SK-N-SH treated with all-trans-retinoic acid at 6 μM for 48 hours (cell line): ENCODE data around the gene PLSCR4.
"Not testable (repeated sequence)": the region's sequence is repeated elsewhere in the genome, so short reads cannot be mapped to it uniquely, and the experiment has no call there.

Source experiments
- ATAC-seq: fragments of 200-7000 bp; cut with Tn5 transposase; 3 replicates; pipeline ENCODE4 v1.9.1; 2020; ENCODE audit warnings: mild to moderate bottlenecking, moderate library complexity
- ARNTL ChIP-seq: fragments of 450-650 bp; formaldehyde crosslinking; IDR thresholded peaks from 2 replicates; pipeline ENCODE4 v1.5.0; 2020; ENCODE audit warnings: low read depth, mild to moderate bottlenecking, moderate library complexity, borderline replicate concordance
- BACH2 ChIP-seq: fragments of 250-450 bp; sonication (Bioruptor Pico); IDR thresholded peaks from 2 replicates; pipeline ENCODE4 v1.9.0; 2021; ENCODE audit warnings: mild to moderate bottlenecking, borderline replicate concordance
- CSDC2 ChIP-seq: fragments of 250-450 bp; sonication (Bioruptor Pico); IDR thresholded peaks from 2 replicates; pipeline ENCODE4 v1.5.0; 2020; ENCODE audit warnings: mild to moderate bottlenecking, moderate library complexity
- ESRRG ChIP-seq: fragments of 250-450 bp; sonication (Bioruptor Pico); IDR thresholded peaks from 2 replicates; pipeline ENCODE4 v1.6.1; 2021; ENCODE audit warnings: mild to moderate bottlenecking
- GLIS3 ChIP-seq: fragments of 250-450 bp; sonication (Bioruptor Pico); IDR thresholded peaks from 2 replicates; pipeline ENCODE4 v1.5.0; 2020; ENCODE audit warnings: mild to moderate bottlenecking, moderate library complexity
- ISL1 ChIP-seq: fragments of 250-450 bp; sonication (Bioruptor Pico); IDR thresholded peaks from 2 replicates; pipeline ENCODE4 v2.1.2; 2022; ENCODE audit warnings: mild to moderate bottlenecking, moderate library complexity
- OSR1 ChIP-seq: fragments of 250-450 bp; sonication (Bioruptor Pico); IDR thresholded peaks from 2 replicates; pipeline ENCODE4 v1.8.0; 2022; ENCODE audit warnings: moderate library complexity, mild to moderate bottlenecking, inconsistent platforms
- POU6F1 ChIP-seq: fragments of 250-450 bp; sonication (Bioruptor Pico); IDR thresholded peaks from 2 replicates; pipeline ENCODE4 v1.8.0; 2021; ENCODE audit warnings: low read depth, mild to moderate bottlenecking, moderate library complexity, borderline replicate concordance
- PPARA ChIP-seq: fragments of 250-450 bp; sonication (Bioruptor Pico); IDR thresholded peaks from 2 replicates; pipeline ENCODE4 v1.5.0; 2020; ENCODE audit warnings: mild to moderate bottlenecking, borderline replicate concordance
- RARB ChIP-seq: fragments of 250-450 bp; sonication (Bioruptor Pico); IDR thresholded peaks from 2 replicates; pipeline ENCODE4 v1.8.0; 2021; ENCODE audit warnings: mild to moderate bottlenecking, moderate library complexity
- SNAI2 ChIP-seq: fragments of 250-450 bp; sonication (Bioruptor Pico); IDR thresholded peaks from 2 replicates; pipeline ENCODE4 v1.5.0; 2020; ENCODE audit warnings: mild to moderate bottlenecking, moderate library complexity
- TCF4 ChIP-seq: fragments of 250-450 bp; sonication (Bioruptor Pico); IDR thresholded peaks from 2 replicates; pipeline ENCODE4 v1.8.0; 2021; ENCODE audit warnings: mild to moderate bottlenecking, moderate library complexity, borderline replicate concordance
- TOX ChIP-seq: fragments of 250-450 bp; sonication (Bioruptor Pico); IDR thresholded peaks from 2 replicates; pipeline ENCODE4 v1.8.0; 2021; ENCODE audit warnings: mild to moderate bottlenecking, moderate library complexity, borderline replicate concordance
- TSHZ2 ChIP-seq: fragments of 250-450 bp; sonication (Bioruptor Pico); IDR thresholded peaks from 2 replicates; pipeline ENCODE4 v1.5.0; 2020; ENCODE audit warnings: mild to moderate bottlenecking, moderate library complexity
- ZC3H10 ChIP-seq: fragments of 250-450 bp; sonication (Bioruptor Pico); IDR thresholded peaks from 2 replicates; pipeline ENCODE4 v1.5.1; 2021; ENCODE audit warnings: mild to moderate bottlenecking, moderate library complexity
- ZFP3 ChIP-seq: fragments of 250-450 bp; sonication (Bioruptor Pico); IDR thresholded peaks from 2 replicates; pipeline ENCODE4 v1.5.0; 2020; ENCODE audit warnings: mild to moderate bottlenecking, moderate library complexity
- ZNF565 ChIP-seq: fragments of 450-650 bp; formaldehyde crosslinking; conservative IDR thresholded peaks from 2 replicates; pipeline ENCODE4 v1.5.0; 2020; ENCODE audit warnings: low read depth, mild to moderate bottlenecking, moderate library complexity
- ZNF70 ChIP-seq: fragments of 450-650 bp; formaldehyde crosslinking; IDR thresholded peaks from 2 replicates; pipeline ENCODE4 v1.5.0; 2020; ENCODE audit warnings: mild to moderate bottlenecking, moderate library complexity
- ZNF8 ChIP-seq: fragments of 450-650 bp; formaldehyde crosslinking; IDR thresholded peaks from 2 replicates; pipeline ENCODE4 v1.5.0; 2020; ENCODE audit warnings: mild to moderate bottlenecking, moderate library complexity
- TF ChIP-seq, protein P1 (sequence below): fragments of 250-450 bp; sonication (Bioruptor Pico); IDR thresholded peaks from 2 replicates; pipeline ENCODE4 v1.8.0; 2020; ENCODE audit warnings: mild to moderate bottlenecking, moderate library complexity, borderline replicate concordance
- TF ChIP-seq, protein P2 (sequence below): fragments of 250-450 bp; sonication (Bioruptor Pico); IDR thresholded peaks from 2 replicates; pipeline ENCODE4 v1.5.1; 2021; ENCODE audit warnings: mild to moderate bottlenecking, moderate library complexity

PLSCR4 gene

DNA sequence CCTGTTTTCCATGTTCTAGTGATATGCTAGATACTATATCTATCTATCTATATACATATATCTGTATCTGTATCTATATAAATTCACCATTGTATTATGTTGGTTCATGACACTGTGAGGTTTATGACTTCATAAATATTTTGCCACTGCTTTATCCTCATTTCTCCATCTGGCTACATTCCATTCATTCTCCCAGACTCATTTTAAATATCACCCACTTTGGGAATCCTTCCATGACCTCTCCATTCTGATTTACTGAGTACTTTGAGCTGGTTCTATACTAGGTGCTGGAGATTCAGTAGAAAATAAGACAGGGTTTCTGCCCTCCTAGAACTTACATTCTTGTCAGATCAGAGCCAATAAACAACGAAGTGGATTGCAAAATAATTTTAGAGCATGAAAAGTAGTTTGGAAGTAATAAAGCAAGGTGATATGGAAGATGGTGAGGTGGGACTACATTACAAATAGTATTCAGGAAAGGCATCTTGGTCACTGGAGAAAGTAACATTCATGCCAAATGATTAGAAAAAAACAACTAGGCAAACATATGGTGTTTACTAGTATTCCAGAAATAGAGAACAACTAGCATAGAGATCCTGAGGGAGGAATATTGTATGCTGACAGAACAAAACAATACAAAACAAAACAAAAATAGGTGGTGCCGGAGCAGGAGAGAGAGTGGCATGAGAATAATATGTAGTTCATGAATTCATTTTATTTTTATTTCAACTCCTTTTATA, 11.6 kb upstream of the PLSCR4 start:
- TF ChIP-seq SNAI2 (no peak), ZFP3 (CRISPR knock-in tag) (no peak), ARNTL (no peak), BACH2 (no peak), ZNF8 (no peak), PPARA (CRISPR knock-in tag) (no peak), TCF4 (CRISPR knock-in tag) (no peak), ZNF70 (CRISPR knock-in tag) (no peak), GLIS3 (CRISPR knock-in tag) (no peak), OSR1 (CRISPR knock-in tag) (no peak)
- TF ChIP-seq, protein P1, sequence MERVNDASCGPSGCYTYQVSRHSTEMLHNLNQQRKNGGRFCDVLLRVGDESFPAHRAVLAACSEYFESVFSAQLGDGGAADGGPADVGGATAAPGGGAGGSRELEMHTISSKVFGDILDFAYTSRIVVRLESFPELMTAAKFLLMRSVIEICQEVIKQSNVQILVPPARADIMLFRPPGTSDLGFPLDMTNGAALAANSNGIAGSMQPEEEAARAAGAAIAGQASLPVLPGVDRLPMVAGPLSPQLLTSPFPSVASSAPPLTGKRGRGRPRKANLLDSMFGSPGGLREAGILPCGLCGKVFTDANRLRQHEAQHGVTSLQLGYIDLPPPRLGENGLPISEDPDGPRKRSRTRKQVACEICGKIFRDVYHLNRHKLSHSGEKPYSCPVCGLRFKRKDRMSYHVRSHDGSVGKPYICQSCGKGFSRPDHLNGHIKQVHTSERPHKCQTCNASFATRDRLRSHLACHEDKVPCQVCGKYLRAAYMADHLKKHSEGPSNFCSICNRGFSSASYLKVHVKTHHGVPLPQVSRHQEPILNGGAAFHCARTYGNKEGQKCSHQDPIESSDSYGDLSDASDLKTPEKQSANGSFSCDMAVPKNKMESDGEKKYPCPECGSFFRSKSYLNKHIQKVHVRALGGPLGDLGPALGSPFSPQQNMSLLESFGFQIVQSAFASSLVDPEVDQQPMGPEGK (CRISPR knock-in tag): no peak
- TF ChIP-seq, all 23 proteins: peak for 0
- ATAC-seq: no peak

DNA sequence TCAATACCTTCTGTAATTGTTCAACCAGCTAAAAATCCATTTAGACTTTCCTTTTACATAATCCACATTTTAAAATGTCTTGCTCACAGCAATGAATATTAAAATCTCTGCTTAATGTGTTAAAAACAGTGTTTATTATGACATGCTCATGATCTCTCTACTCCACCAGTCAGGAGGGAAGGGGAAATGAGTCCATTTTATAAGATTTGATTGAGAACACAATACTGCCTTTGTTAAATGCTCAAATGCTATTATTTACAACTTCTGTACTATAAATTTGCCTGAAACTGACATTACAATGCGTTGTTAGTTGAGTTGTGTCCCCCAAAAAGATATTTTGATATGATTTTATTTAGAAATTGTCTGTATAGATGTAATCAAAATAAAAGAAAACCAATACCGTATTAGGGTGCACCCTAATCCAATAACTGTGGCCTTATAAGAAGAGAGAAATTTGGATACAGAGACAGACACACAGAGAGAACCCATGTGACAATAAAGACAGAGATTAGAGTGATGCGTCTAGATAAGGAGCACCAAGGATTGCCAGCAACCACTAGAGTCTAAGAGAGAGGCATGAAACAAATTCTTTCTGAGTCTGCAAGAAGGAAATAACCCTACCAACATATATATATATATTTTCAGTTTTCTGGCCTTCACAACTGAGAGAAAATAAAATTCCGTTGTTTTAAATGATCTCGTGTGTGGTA, 9.1 kb upstream of the PLSCR4 start:
- TF ChIP-seq BACH2 (no peak), TOX (CRISPR knock-in tag) (no peak)
- TF ChIP-seq, all 23 proteins: peak for 0
- no peak for ATAC-seq

DNA sequence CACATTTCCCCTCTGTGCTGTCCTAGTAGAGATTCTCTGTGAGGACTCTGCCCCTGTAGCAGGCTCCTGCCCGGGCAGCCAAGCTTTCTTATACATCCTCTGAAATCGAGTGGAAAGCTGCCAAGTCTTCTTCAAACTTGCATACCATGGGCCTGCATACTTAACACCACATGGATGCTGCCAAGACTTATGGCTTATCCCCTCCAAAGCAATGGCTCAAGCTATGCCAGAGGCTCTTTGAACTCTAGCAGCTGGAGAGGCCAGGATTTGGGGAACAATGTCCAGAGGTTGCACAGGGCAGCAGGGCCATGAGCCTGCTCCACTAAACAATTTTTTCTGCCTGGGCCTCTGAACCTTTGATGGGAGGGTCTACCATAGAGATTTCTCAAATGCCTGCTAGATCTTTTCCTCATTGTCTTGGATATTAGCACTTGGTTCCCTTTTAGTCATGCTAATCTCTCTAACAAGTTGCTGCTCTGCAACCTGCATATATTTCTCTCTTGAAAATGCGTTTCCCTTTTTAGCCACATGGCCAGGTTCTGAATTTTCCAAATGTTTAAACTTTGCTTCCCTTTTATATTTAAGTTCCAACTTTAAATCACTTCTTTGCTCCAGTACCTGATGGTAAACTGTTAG, 6.1 kb upstream of the PLSCR4 start:
- TF ChIP-seq ZC3H10 (CRISPR knock-in tag) (no peak), TOX (CRISPR knock-in tag) (no peak), ZNF565 (CRISPR knock-in tag) (no peak), CSDC2 (CRISPR knock-in tag) (no peak), ARNTL (no peak), ZNF70 (CRISPR knock-in tag) (no peak), SNAI2 (no peak), ISL1 (CRISPR knock-in tag) (no peak), PPARA (CRISPR knock-in tag) (no peak), OSR1 (CRISPR knock-in tag) (no peak), TSHZ2 (no peak), ZNF8 (no peak), ZFP3 (CRISPR knock-in tag) (no peak), POU6F1 (CRISPR knock-in tag) (no peak), ESRRG (CRISPR knock-in tag) (no peak), GLIS3 (CRISPR knock-in tag) (no peak), RARB (CRISPR knock-in tag) (no peak)
- TF ChIP-seq, protein P2, sequence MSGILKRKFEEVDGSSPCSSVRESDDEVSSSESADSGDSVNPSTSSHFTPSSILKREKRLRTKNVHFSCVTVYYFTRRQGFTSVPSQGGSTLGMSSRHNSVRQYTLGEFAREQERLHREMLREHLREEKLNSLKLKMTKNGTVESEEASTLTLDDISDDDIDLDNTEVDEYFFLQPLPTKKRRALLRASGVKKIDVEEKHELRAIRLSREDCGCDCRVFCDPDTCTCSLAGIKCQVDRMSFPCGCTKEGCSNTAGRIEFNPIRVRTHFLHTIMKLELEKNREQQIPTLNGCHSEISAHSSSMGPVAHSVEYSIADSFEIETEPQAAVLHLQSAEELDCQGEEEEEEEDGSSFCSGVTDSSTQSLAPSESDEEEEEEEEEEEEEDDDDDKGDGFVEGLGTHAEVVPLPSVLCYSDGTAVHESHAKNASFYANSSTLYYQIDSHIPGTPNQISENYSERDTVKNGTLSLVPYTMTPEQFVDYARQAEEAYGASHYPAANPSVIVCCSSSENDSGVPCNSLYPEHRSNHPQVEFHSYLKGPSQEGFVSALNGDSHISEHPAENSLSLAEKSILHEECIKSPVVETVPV: no peak
- TF ChIP-seq, protein P1 (CRISPR knock-in tag): no peak
- no peak for ATAC-seq

GRCh38 chr3:146252445-146252844, 1.5 kb upstream of the PLSCR4 start:
- ATAC-seq: not testable (repeated sequence)
